ENCODE measurements around the gene PTPRG. TPM values are rescaled to one million over a fixed set of nuclear protein-coding genes. Genes with fewer than 3 reads are reported as not detected.

PTPRG gene
- total RNA-seq, 1 donor from 2014 or later, result 80.7 TPM

- Mint-ChIP-seq H3K9me3 (ENCODE audit: unreplicated experiment) (no peaks in the 10 kb centered on the region), H3K27me3 (ENCODE audit: unreplicated experiment) (no peaks in the 10 kb centered on the region), H3K36me3 (ENCODE audit: low read depth, unreplicated experiment) (no peaks in the 10 kb centered on the region), H3K4me3 (ENCODE audit: unreplicated experiment) (no peak overlapping the region), H3K4me1 (ENCODE audit: unreplicated experiment) (peaks cover 21% of the 10 kb centered on the region), H3K27ac (ENCODE audit: unreplicated experiment) (no peak overlapping the region)
- TF ChIP-seq CTCF (IDR thresholded peaks at IDR 0.05; ENCODE audit: unreplicated experiment), result no peak
- no peak for DNase-seq (ENCODE audit: low spot score)
Measured at GRCh38 chr3:61855211-61855610, 293.8 kb downstream of the PTPRG start.

- no peaks in the 10 kb centered on the region for H3K27me3 Mint-ChIP-seq (ENCODE audit: unreplicated experiment)
- DNase-seq (ENCODE audit: low spot score), result no peak
- peaks cover 35% of the 10 kb centered on the region for H3K4me1 Mint-ChIP-seq (ENCODE audit: unreplicated experiment)
Measured at GRCh38 chr3:61857297-61857696, 295.9 kb downstream of the PTPRG start.

GRCh38 chr3:61858054-61858453 lies 296.7 kb downstream of the PTPRG start:
- Mint-ChIP-seq H3K4me3 (ENCODE audit: unreplicated experiment) (no peak overlapping the region), H3K27ac (ENCODE audit: unreplicated experiment) (no peak overlapping the region), H3K27me3 (ENCODE audit: unreplicated experiment) (peaks cover 4% of the 10 kb centered on the region), H3K36me3 (ENCODE audit: low read depth, unreplicated experiment) (no peaks in the 10 kb centered on the region), H3K4me1 (ENCODE audit: unreplicated experiment) (peaks cover 32% of the 10 kb centered on the region), H3K9me3 (ENCODE audit: unreplicated experiment) (no peaks in the 10 kb centered on the region)
- DNase-seq (ENCODE audit: low spot score), result no peak
- no peak for TF ChIP-seq CTCF (IDR thresholded peaks at IDR 0.05; ENCODE audit: unreplicated experiment)

More at GRCh38 chr3:61857297-61857696, 295.9 kb downstream of the PTPRG start:
- Mint-ChIP-seq H3K36me3 (ENCODE audit: low read depth, unreplicated experiment) (no peaks in the 10 kb centered on the region), H3K9me3 (ENCODE audit: unreplicated experiment) (no peaks in the 10 kb centered on the region), H3K27ac (ENCODE audit: unreplicated experiment) (no peak overlapping the region), H3K4me3 (ENCODE audit: unreplicated experiment) (no peak overlapping the region)
- TF ChIP-seq CTCF (IDR thresholded peaks at IDR 0.05; ENCODE audit: unreplicated experiment), result no peak

- Mint-ChIP-seq H3K27ac (ENCODE audit: unreplicated experiment) (peak overlapping the region; percentile 40), H3K4me3 (ENCODE audit: unreplicated experiment) (no peak overlapping the region), H3K9me3 (ENCODE audit: unreplicated experiment) (no peaks in the 10 kb centered on the region), H3K4me1 (ENCODE audit: unreplicated experiment) (peaks cover 27% of the 10 kb centered on the region), H3K36me3 (ENCODE audit: low read depth, unreplicated experiment) (no peaks in the 10 kb centered on the region), H3K27me3 (ENCODE audit: unreplicated experiment) (peaks cover 4% of the 10 kb centered on the region)
- no peak for TF ChIP-seq CTCF (IDR thresholded peaks at IDR 0.05; ENCODE audit: unreplicated experiment)
- DNase-seq (ENCODE audit: low spot score), result no peak
Measured at GRCh38 chr3:61861410-61861809, 300.0 kb downstream of the PTPRG start.

GRCh38 chr3:61862614-61863289 lies 301.4 kb downstream of the PTPRG start:
- H3K27ac Mint-ChIP-seq (ENCODE audit: unreplicated experiment), result no peak overlapping the region
- no peak for DNase-seq (ENCODE audit: low spot score)
- H3K36me3 Mint-ChIP-seq (ENCODE audit: low read depth, unreplicated experiment), result no peaks in the 10 kb centered on the region
- no peaks in the 10 kb centered on the region for H3K9me3 Mint-ChIP-seq (ENCODE audit: unreplicated experiment)
- peaks cover 22% of the 10 kb centered on the region for H3K4me1 Mint-ChIP-seq (ENCODE audit: unreplicated experiment)
- no peak overlapping the region for H3K4me3 Mint-ChIP-seq (ENCODE audit: unreplicated experiment)
- no peak for TF ChIP-seq CTCF (IDR thresholded peaks at IDR 0.05; ENCODE audit: unreplicated experiment)
- H3K27me3 Mint-ChIP-seq (ENCODE audit: unreplicated experiment), result peaks cover 4% of the 10 kb centered on the region

All from endothelial cell (in vitro differentiated cells).